Activated T-cell treated with anti-CD3 and anti-CD28 coated beads, Interleukin-2, amount 50 U/mL, for 4 hours (primary cell): ENCODE results near the gene DOLK. TPM values are rescaled to one million over a fixed set of nuclear protein-coding genes. Genes with fewer than 3 reads are reported as not detected.

ENCODE experiments used
- ATAC-seq, 2 donors: fragments of 200-7000 bp; cut with Tn5 transposase; one replicate each; pipeline ENCODE4 v1.10.0; 2021
- DNase-seq: peaks from one replicate; pipeline ENCODE4 v3.0.0-alpha.2; 2020
- H3K27me3 Mint-ChIP-seq: one replicate; pipeline ENCODE4 v1.8.0; 2021; ENCODE audit warnings: low read depth, mixed read lengths
- H3K36me3 Mint-ChIP-seq: one replicate; pipeline ENCODE4 v1.8.0; 2022; ENCODE audit warnings: mixed read lengths; ENCODE audit not compliant: insufficient read depth
- H3K4me1 Mint-ChIP-seq: one replicate; pipeline ENCODE4 v1.8.0; 2021; ENCODE audit warnings: low read depth, mixed read lengths
- H3K4me3 Mint-ChIP-seq: one replicate; pipeline ENCODE4 v1.8.0; 2021; ENCODE audit warnings: mild to moderate bottlenecking, moderate library complexity, mixed read lengths
- H3K9me3 Mint-ChIP-seq: one replicate; pipeline ENCODE4 v1.8.0; 2021; ENCODE audit warnings: mixed read lengths
- total RNA-seq, 3 donors: library from RNA; stranded (reverse); gene quantifications; one replicate each; pipeline ENCODE4 v1.2.1, GENCODE V29; 2021

The DOLK gene
- total RNA-seq, 3 donors from 2014 or later = 14.4 to 15.8 (median 15.2) TPM

GRCh38 chr9:128905964-128906363, 41.4 kb downstream of the DOLK start:
- peaks cover 49% of the 10 kb centered on the region for H3K4me1 Mint-ChIP-seq
- DNase-seq = no peak

GRCh38 chr9:128903871-128904620, 43.4 kb downstream of the DOLK start:
- DNase-seq = no peak
- no peak for ATAC-seq
- Mint-ChIP-seq H3K4me1 (peaks cover 63% of the 10 kb centered on the region), H3K4me3 (no peak overlapping the region), H3K9me3 (no peaks in the 10 kb centered on the region), H3K27me3 (no peaks in the 10 kb centered on the region), H3K36me3 (peaks cover 20% of the 10 kb centered on the region)

More at GRCh38 chr9:128905964-128906363, 41.4 kb downstream of the DOLK start:
- ATAC-seq = no peak
- Mint-ChIP-seq H3K36me3 (peaks cover 22% of the 10 kb centered on the region), H3K27me3 (no peaks in the 10 kb centered on the region), H3K9me3 (no peaks in the 10 kb centered on the region), H3K4me3 (no peak overlapping the region)

- Mint-ChIP-seq H3K36me3 (peaks cover 14% of the 10 kb centered on the region), H3K4me1 (peaks cover 70% of the 10 kb centered on the region), H3K9me3 (no peaks in the 10 kb centered on the region), H3K27me3 (no peaks in the 10 kb centered on the region), H3K4me3 (peak overlapping the region; percentile 69)
- DNase-seq = no peak
- peak in 1 of 2 donors; percentile 3 for ATAC-seq
Observed at GRCh38 chr9:128903079-128903461, 44.3 kb downstream of the DOLK start.

GRCh38 chr9:128902351-128903078, 44.9 kb downstream of the DOLK start:
- no peaks in the 10 kb centered on the region for H3K27me3 Mint-ChIP-seq
- H3K36me3 Mint-ChIP-seq = peaks cover 9% of the 10 kb centered on the region
- peak; percentile 88 to 92 for ATAC-seq
- peaks cover 73% of the 10 kb centered on the region for H3K4me1 Mint-ChIP-seq
- peak overlapping the region; percentile 69 for H3K4me3 Mint-ChIP-seq
- H3K9me3 Mint-ChIP-seq = no peaks in the 10 kb centered on the region
- peak; percentile 83 for DNase-seq

- ATAC-seq (peak in 1 of 2 donors; percentile 0), DNase-seq (no peak)
- Mint-ChIP-seq H3K9me3 (no peaks in the 10 kb centered on the region), H3K36me3 (peaks cover 8% of the 10 kb centered on the region), H3K4me1 (peaks cover 76% of the 10 kb centered on the region), H3K4me3 (peak overlapping the region; percentile 69), H3K27me3 (no peaks in the 10 kb centered on the region)
Observed at GRCh38 chr9:128901822-128902221, 45.6 kb downstream of the DOLK start.

GRCh38 chr9:128901379-128901778, 46.0 kb downstream of the DOLK start:
- Mint-ChIP-seq H3K27me3 (no peaks in the 10 kb centered on the region), H3K36me3 (peaks cover 10% of the 10 kb centered on the region), H3K4me1 (peaks cover 76% of the 10 kb centered on the region), H3K9me3 (no peaks in the 10 kb centered on the region), H3K4me3 (no peak overlapping the region)
- DNase-seq (no peak), ATAC-seq (no peak)

- DNase-seq (no peak), ATAC-seq (peak; percentile 16 to 24)
- Mint-ChIP-seq H3K4me1 (peaks cover 88% of the 10 kb centered on the region), H3K9me3 (no peaks in the 10 kb centered on the region), H3K27me3 (no peaks in the 10 kb centered on the region), H3K4me3 (peak overlapping the region; percentile 66), H3K36me3 (peaks cover 17% of the 10 kb centered on the region)
Observed at GRCh38 chr9:128899566-128900322, 47.7 kb downstream of the DOLK start.

GRCh38 chr9:128898845-128899565, 48.4 kb downstream of the DOLK start:
- Mint-ChIP-seq H3K36me3 (peaks cover 18% of the 10 kb centered on the region), H3K27me3 (no peaks in the 10 kb centered on the region), H3K4me3 (peak overlapping the region; percentile 66), H3K9me3 (no peaks in the 10 kb centered on the region), H3K4me1 (peaks cover 90% of the 10 kb centered on the region)
- DNase-seq (no peak), ATAC-seq (no peak)

GRCh38 chr9:128898382-128898781, 49.0 kb downstream of the DOLK start:
- Mint-ChIP-seq H3K36me3 (peaks cover 19% of the 10 kb centered on the region), H3K4me1 (peaks cover 87% of the 10 kb centered on the region), H3K9me3 (no peaks in the 10 kb centered on the region), H3K27me3 (no peaks in the 10 kb centered on the region), H3K4me3 (no peak overlapping the region)
- DNase-seq (no peak), ATAC-seq (no peak)

- H3K4me3 Mint-ChIP-seq = no peak overlapping the region
- H3K4me1 Mint-ChIP-seq = peaks cover 75% of the 10 kb centered on the region
Observed at GRCh38 chr9:128895556-128895955, 51.8 kb downstream of the DOLK start.

More at GRCh38 chr9:128895556-128895955, 51.8 kb downstream of the DOLK start:
- H3K9me3 Mint-ChIP-seq = no peaks in the 10 kb centered on the region
- H3K36me3 Mint-ChIP-seq = peaks cover 22% of the 10 kb centered on the region
- no peak for ATAC-seq
- no peak for DNase-seq
- H3K27me3 Mint-ChIP-seq = no peaks in the 10 kb centered on the region

Other genes with a start within 250 kb of the DOLK start
- 10 to 100 TPM in 1 of 3 donors, 1 to 10 TPM in 2; 5.5 to 10.1 (median 8.1) TPM for gene PKN3, start 245.1 kb downstream of the DOLK start, total RNA-seq
- 10 to 100 TPM; 41.7 to 44.9 (median 43.3) TPM for gene ZDHHC12, start 223.5 kb downstream of the DOLK start, total RNA-seq
- 10 to 100 TPM; 10.9 to 14.9 (median 14.5) TPM for gene ZER1, start 175.7 kb downstream of the DOLK start, total RNA-seq
- 10 to 100 TPM; 23.7 to 26.9 (median 24.6) TPM for gene TBC1D13, start 160.3 kb downstream of the DOLK start, total RNA-seq
- gene ENDOG, start 129.1 kb downstream of the DOLK start, total RNA-seq = 10 to 100 TPM; 22.6 to 28.5 (median 26.4) TPM
- 100 to 1,000 TPM; 228 to 233 (median 233) TPM for gene SPOUT1, start 117.8 kb downstream of the DOLK start, total RNA-seq
- 1 to 10 TPM; 4.7 to 5.6 (median 4.8) TPM for gene KYAT1, start 65.7 kb downstream of the DOLK start, total RNA-seq
- 10 to 100 TPM; 22.6 to 24.0 (median 23.6) TPM for gene LRRC8A, start 65.5 kb downstream of the DOLK start, total RNA-seq
- gene PHYHD1, start 26.6 kb downstream of the DOLK start, total RNA-seq = under 1 TPM in 1 of 3 donors, not detected in 2; 0.20 TPM
- 100 to 1,000 TPM; 166 to 183 (median 167) TPM for gene NUP188, start 96 bp upstream of the DOLK start, total RNA-seq
- gene SH3GLB2, start 80.7 kb upstream of the DOLK start, total RNA-seq = 10 to 100 TPM; 37.5 to 43.2 (median 40.9) TPM
- gene MIGA2, start 89.0 kb upstream of the DOLK start, total RNA-seq = 10 to 100 TPM; 42.4 to 50.9 (median 46.6) TPM
- gene DOLPP1, start 133.5 kb upstream of the DOLK start, total RNA-seq = 10 to 100 TPM; 27.5 to 30.5 (median 30.3) TPM
- gene CRAT, start 163.2 kb upstream of the DOLK start, total RNA-seq = 1 to 10 TPM; 3.4 to 5.2 (median 5.2) TPM
- 10 to 100 TPM; 80.7 to 90.2 (median 89.9) TPM for gene PTPA, start 163.8 kb upstream of the DOLK start, total RNA-seq
- 1 to 10 TPM; 1.6 to 1.9 (median 1.8) TPM for gene IER5L, start 230.7 kb upstream of the DOLK start, total RNA-seq